ENCODE data around the gene ST7.

DNA sequence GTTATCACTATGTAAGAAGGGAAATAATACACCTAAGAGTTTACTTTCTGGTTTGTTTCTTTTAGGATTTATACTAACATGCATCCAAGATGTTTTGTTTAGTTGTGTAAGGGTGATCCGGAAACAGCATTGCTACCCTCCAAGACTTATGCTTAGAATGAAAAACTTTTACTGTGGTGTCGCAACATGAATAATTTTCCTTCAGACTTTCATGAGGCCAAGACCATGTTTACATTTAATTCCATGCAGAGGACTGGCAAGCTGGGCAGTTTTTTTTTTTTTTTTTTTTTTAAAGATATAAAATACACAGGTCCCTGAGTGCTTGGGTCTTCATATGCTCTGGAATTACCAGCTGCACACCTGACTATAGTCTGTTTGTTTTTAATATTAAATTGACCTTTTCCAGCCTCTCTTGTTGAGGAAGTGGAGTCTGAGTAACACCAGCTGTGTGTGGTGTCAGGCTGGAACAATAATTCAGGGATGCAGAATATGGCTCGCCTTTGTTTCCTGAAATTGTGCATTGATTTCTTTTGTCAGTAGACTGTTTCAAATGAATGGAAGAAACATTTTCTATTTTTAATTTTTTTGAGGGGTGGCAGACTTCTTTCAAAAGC is 81.7 kb downstream of the ST7 start:
- TF ChIP-seq, protein P1, sequence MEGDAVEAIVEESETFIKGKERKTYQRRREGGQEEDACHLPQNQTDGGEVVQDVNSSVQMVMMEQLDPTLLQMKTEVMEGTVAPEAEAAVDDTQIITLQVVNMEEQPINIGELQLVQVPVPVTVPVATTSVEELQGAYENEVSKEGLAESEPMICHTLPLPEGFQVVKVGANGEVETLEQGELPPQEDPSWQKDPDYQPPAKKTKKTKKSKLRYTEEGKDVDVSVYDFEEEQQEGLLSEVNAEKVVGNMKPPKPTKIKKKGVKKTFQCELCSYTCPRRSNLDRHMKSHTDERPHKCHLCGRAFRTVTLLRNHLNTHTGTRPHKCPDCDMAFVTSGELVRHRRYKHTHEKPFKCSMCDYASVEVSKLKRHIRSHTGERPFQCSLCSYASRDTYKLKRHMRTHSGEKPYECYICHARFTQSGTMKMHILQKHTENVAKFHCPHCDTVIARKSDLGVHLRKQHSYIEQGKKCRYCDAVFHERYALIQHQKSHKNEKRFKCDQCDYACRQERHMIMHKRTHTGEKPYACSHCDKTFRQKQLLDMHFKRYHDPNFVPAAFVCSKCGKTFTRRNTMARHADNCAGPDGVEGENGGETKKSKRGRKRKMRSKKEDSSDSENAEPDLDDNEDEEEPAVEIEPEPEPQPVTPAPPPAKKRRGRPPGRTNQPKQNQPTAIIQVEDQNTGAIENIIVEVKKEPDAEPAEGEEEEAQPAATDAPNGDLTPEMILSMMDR (IDR thresholded peaks at IDR 0.05; ENCODE audit: insufficient read depth, low read depth, low read length) = no peak
- TF ChIP-seq EZH2 (IDR thresholded peaks at IDR 0.05; ENCODE audit: insufficient read depth, low read length) = no peak
